Stimulated activated naive CD8-positive, alpha-beta T cell treated with anti-CD3 and anti-CD28 coated beads, Interleukin-15, amount 100 ng/mL, for 72 hours (primary cell): Measurements from ENCODE around the gene ARHGAP15.

Source experiments
- ATAC-seq: fragments of 150-1000 bp; cut with Tn5 transposase; 2 replicates; pipeline ENCODE4 v1.10.0; 2021; ENCODE audit warnings: mild to moderate bottlenecking, moderate library complexity
- DNase-seq, 2 donors: peaks; one replicate each; pipeline ENCODE4 v3.0.0; 2021 to 2022
- H3K27ac Mint-ChIP-seq, 2 donors: one replicate each; pipeline ENCODE4 v1.8.0; 2022; ENCODE audit warnings: mild to moderate bottlenecking in 2 of 2, mixed read lengths in 2 of 2, moderate library complexity in 2 of 2
- H3K27me3 Mint-ChIP-seq: one replicate; pipeline ENCODE4 v1.8.0; 2022; ENCODE audit warnings: mixed read lengths
- H3K4me1 Mint-ChIP-seq: one replicate; pipeline ENCODE4 v1.8.0; 2022; ENCODE audit warnings: mild to moderate bottlenecking, mixed read lengths
- H3K4me3 Mint-ChIP-seq, 2 donors: one replicate each; pipeline ENCODE4 v1.8.0; 2022; ENCODE audit warnings: mild to moderate bottlenecking in 2 of 2, mixed read lengths in 2 of 2, moderate library complexity in 1 of 2
- H3K9me3 Mint-ChIP-seq, 2 donors: one replicate each; pipeline ENCODE4 v1.8.0; 2022; ENCODE audit warnings: mixed read lengths in 2 of 2

The ARHGAP15 gene

DNA sequence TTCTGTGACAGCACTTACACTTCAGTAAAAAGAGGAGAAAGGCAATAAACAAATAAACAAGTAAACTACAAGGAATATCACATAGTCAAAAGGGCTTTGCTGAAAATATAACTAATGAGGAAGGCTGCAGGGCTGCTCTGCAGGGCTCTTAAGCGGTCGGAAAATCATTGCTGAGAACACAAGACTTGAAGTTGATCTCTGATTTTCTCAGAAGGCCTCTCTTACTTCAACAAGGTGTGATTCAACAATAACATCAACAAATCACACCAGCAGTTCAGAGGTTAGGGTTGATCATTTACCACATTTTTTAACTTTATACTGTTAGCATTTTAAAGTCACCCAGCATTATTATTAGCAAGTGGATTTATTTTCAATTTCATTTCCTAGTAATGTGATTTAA is 215.6 kb downstream of the ARHGAP15 start:
- Mint-ChIP-seq H3K4me3 (no peak overlapping the region), H3K27me3 (no peaks in the 10 kb centered on the region), H3K9me3 (no peaks in the 10 kb centered on the region), H3K27ac (no peak overlapping the region), H3K4me1 (peaks cover 11% of the 10 kb centered on the region)
- no peak for DNase-seq
- no peak for ATAC-seq

DNA sequence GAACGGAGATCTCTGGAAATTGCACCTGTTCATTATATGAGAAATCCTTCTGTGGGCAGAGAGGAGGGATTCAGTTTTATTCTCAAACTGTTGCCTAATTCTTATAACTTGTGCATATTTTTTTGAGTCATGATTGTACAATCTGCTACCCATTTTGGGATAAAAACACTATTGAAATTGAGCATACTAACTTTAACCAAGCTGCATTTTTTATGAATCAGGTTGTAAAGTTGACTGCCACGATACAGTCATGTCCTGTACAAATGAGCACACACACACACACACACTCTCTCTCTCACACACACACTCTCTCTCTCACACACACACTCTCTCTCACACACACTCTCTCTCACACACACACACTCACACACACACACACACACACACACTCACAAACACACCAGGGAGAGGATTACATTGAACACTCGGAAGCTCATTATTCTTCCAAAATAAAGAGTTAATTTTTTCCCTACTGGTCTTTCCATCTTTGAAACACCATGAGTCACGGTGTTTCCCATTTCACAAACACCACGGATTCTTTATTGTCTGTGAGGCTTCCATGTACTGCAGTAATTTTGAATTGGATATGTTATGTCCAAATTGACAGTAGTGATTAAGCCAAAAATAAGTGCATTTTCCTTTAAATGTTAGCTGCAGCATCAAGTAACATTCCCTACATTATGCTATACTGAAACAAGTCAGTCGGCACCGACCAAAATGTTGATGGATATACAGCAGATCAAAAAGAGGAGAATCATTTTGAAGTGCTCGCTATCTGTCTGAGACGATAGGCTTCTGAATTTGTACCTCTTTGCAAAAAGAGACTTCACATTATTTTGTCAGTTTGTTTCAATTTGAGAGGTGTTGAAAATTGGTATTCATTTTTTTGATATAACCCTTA is 216.9 kb downstream of the ARHGAP15 start:
- Mint-ChIP-seq H3K9me3 (no peaks in the 10 kb centered on the region), H3K4me1 (peaks cover 11% of the 10 kb centered on the region), H3K4me3 (no peak overlapping the region), H3K27ac (no peak overlapping the region), H3K27me3 (no peaks in the 10 kb centered on the region)
- no peak for ATAC-seq
- no peak for DNase-seq

DNA sequence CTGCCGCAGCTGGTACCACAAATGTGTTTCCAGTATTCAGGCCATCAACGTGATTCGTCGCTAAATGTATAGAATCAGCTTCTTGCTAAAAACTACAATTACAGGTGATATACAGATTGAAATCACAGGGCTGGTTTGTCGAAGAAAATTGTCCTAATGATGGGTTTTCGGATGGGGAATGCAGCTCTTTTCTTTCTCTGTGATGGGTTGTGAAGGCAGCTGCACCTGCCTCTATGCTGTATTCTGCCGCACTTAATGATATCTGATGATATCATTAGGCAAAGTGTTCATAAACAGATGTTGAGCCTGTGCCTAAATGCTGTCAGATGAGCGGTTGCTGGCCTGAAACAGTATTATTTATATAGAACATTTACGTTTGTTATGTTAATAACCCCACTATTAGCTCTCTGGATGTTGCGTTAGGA is 218.1 kb downstream of the ARHGAP15 start:
- Mint-ChIP-seq H3K4me3 (no peak overlapping the region), H3K9me3 (no peaks in the 10 kb centered on the region), H3K27ac (no peak overlapping the region), H3K27me3 (no peaks in the 10 kb centered on the region), H3K4me1 (peaks cover 11% of the 10 kb centered on the region)
- DNase-seq (no peak), ATAC-seq (no peak)

DNA sequence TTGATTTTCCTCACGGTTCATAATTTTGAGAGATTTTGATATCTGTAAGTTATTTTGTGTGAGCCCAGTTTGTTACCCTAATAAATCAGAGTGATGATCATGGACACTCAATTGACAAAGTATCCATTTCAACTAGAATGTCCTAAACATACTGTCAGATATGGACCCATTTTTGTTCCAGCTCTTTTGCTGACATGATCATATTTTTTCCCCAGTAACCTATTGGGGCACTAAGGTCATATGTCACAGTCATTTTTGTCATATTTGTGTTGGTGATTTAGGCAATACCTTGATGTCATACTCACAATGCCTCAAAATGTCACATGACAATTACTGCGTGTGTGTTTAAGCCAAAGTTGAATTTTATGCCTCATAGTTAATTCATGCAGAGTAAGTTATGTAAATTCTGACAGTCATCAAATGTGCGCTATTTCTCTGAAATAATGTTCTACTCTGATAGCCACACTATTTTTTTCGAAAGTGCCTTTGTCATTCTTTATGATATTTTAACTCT is 218.7 kb downstream of the ARHGAP15 start:
- Mint-ChIP-seq H3K4me3 (no peak overlapping the region), H3K27me3 (no peaks in the 10 kb centered on the region), H3K27ac (no peak overlapping the region), H3K4me1 (peaks cover 8% of the 10 kb centered on the region), H3K9me3 (no peaks in the 10 kb centered on the region)
- DNase-seq (no peak), ATAC-seq (no peak)

DNA sequence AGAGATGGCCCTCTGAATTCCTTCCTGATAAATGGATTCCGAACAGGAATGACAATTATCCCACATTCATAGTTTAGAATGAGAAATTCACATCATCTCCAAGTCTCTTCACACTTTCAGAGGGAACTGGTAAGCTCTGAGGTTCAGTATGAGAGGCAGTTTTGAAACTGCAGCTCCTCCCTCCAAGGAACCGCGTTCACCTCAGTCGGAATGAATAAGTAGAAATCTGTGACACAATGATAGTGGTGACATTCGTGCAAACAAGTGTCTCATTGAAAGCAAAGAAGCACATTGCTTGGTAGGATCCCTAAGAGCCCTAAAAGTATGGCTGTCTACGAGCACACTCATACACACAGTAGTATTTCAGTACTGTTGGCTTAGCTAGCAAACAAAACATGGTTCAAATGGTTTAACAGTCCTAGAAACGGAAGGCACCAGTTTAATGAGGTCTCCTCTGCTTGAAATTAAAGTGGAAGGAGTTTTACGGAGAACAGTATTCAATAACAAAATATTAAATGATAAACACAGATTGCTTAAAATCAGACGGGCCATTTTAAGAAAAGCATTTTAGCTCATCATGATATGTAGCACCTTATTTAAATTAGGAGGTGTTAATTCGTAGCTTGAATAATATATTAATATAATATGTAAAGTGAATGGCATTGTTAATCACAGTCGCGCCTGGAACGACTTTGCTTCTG is 225.0 kb downstream of the ARHGAP15 start:
- no peaks in the 10 kb centered on the region for H3K9me3 Mint-ChIP-seq
- no peaks in the 10 kb centered on the region for H3K4me1 Mint-ChIP-seq
- no peak overlapping the region for H3K27ac Mint-ChIP-seq
- no peak for ATAC-seq
- no peak for DNase-seq
- no peaks in the 10 kb centered on the region for H3K27me3 Mint-ChIP-seq
- no peak overlapping the region for H3K4me3 Mint-ChIP-seq

- no peak overlapping the region for H3K27ac Mint-ChIP-seq
- no peak overlapping the region for H3K4me3 Mint-ChIP-seq
Measured at GRCh38 chr2:143355870-143356269, 226.7 kb downstream of the ARHGAP15 start.

GRCh38 chr2:143356336-143356735 is 227.1 kb downstream of the ARHGAP15 start:
- H3K4me1 Mint-ChIP-seq = no peaks in the 10 kb centered on the region

More at GRCh38 chr2:143355870-143356269, 226.7 kb downstream of the ARHGAP15 start:
- Mint-ChIP-seq H3K4me1 (no peaks in the 10 kb centered on the region), H3K27me3 (no peaks in the 10 kb centered on the region), H3K9me3 (no peaks in the 10 kb centered on the region)
- DNase-seq = no peak
- ATAC-seq = no peak

DNA sequence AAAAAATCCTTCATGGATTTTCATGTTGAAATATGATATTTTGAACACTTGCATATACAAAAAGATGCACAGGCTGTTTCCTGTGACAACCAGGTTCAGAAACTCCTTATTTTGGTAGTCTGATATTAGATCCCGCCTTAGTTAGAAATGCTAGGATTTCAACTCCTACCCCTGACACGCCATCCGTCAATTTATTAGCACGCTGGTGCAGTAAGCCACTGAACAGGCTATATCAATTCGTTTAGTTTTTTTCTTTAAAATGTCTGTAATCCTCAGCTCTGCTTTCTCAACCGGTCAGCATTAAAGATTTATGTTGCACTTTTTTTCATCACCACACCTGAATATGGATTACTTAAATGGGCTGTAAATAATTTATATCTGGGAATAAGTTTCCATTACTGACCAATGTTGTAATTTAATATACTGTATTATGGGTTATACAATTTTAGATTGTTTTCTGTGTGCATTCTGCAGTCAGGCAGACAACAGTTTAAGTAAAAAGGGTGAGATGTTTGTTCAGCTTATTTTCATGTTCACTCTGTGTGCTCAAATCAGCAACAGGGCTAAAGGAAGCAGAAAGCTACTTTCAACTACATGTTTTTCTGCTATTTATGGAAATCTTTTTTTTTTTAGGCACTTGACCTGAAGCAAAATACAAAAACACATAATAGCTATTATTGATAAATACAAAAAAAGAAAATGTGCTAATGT is 227.7 kb downstream of the ARHGAP15 start:
- ATAC-seq = no peak
- no peaks in the 10 kb centered on the region for H3K4me1 Mint-ChIP-seq
- H3K27ac Mint-ChIP-seq = no peak overlapping the region
- no peaks in the 10 kb centered on the region for H3K9me3 Mint-ChIP-seq
- DNase-seq = no peak
- no peak overlapping the region for H3K4me3 Mint-ChIP-seq
- no peaks in the 10 kb centered on the region for H3K27me3 Mint-ChIP-seq

More at GRCh38 chr2:143356336-143356735, 227.1 kb downstream of the ARHGAP15 start:
- H3K27ac Mint-ChIP-seq = no peak overlapping the region
- DNase-seq = no peak
- H3K27me3 Mint-ChIP-seq = no peaks in the 10 kb centered on the region
- no peaks in the 10 kb centered on the region for H3K9me3 Mint-ChIP-seq
- H3K4me3 Mint-ChIP-seq = no peak overlapping the region
- no peak for ATAC-seq

GRCh38 chr2:143357966-143358365 is 228.7 kb downstream of the ARHGAP15 start:
- H3K4me1 Mint-ChIP-seq = no peaks in the 10 kb centered on the region
- ATAC-seq (no peak), DNase-seq (no peak)
- no peak overlapping the region for H3K4me3 Mint-ChIP-seq
- no peaks in the 10 kb centered on the region for H3K27me3 Mint-ChIP-seq
- no peak overlapping the region for H3K27ac Mint-ChIP-seq
- H3K9me3 Mint-ChIP-seq = no peaks in the 10 kb centered on the region

- Mint-ChIP-seq H3K27me3 (no peaks in the 10 kb centered on the region), H3K27ac (no peak overlapping the region)
- ATAC-seq = no peak
Measured at GRCh38 chr2:143361346-143361745, 232.1 kb downstream of the ARHGAP15 start.

DNA sequence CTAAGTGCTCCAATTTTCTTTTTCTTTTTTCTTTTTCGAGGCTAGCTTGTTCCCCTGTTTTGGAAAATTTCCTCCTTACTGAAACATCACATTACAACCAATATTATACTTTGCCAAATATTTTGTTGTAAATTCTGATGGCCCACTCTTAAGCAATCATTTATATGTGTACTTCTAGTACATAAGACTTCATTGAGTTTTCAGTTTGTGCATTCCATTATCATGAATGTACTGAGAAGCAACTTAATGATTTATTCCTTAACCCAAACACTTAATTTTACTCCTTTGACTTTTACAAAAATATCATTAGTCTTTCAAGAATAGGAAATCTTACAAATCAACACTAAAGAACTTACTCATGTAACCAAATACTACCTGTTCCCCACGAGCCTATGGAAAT is 242.4 kb downstream of the ARHGAP15 start:
- DNase-seq = no peak
- H3K27me3 Mint-ChIP-seq = no peaks in the 10 kb centered on the region
- no peak overlapping the region for H3K27ac Mint-ChIP-seq
- H3K4me1 Mint-ChIP-seq = peaks cover 7% of the 10 kb centered on the region
- H3K9me3 Mint-ChIP-seq = no peaks in the 10 kb centered on the region
- ATAC-seq = no peak
- H3K4me3 Mint-ChIP-seq = no peak overlapping the region

More at GRCh38 chr2:143361346-143361745, 232.1 kb downstream of the ARHGAP15 start:
- Mint-ChIP-seq H3K4me3 (no peak overlapping the region), H3K4me1 (no peaks in the 10 kb centered on the region), H3K9me3 (no peaks in the 10 kb centered on the region)
- no peak for DNase-seq

DNA sequence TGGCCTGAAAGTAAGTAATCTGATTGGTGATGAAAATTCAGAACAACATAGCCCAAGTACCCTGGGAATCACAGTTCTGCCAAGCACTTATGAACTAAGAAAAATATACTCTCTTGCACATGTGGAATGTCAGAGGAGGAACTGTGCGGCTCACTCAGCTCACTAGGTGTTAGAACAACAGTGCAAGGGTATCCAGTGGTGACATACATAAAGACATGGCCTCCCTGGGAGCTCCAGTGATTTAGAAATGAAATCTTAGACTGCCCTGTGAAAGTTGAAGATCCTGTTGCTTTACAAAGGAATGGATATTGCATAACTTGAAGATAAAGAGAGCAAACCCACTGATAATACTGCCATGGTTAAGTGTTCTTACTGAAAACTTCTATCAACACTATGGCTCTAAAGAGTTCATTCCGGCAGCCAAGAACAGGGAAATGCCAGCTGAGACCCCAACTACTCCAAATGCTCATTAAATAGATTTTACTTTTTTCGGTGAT is 246.2 kb downstream of the ARHGAP15 start:
- DNase-seq (no peak), ATAC-seq (no peak)
- Mint-ChIP-seq H3K27ac (no peak overlapping the region), H3K4me3 (no peak overlapping the region), H3K9me3 (no peaks in the 10 kb centered on the region), H3K4me1 (peaks cover 7% of the 10 kb centered on the region), H3K27me3 (no peaks in the 10 kb centered on the region)

DNA sequence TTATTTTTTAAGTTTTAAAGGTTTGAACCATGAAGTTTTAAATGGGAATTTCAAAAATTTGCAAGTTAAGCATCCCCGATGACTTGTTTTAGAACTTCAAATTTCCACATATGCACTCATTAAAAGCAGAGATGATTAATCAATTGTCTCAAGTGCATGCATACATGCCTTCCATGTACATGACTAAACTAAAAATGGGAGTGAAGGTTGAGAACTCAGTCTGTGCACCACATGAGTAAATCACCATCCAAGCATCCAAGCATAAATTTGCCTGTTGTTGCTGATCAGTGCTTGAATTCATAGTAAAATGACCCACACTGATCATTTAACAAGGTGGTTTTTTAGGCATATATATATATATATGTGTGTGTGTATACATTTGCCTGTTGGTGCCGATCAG is 249.8 kb downstream of the ARHGAP15 start:
- H3K4me1 Mint-ChIP-seq = peaks cover 7% of the 10 kb centered on the region
- no peaks in the 10 kb centered on the region for H3K27me3 Mint-ChIP-seq
- no peak for DNase-seq
- H3K9me3 Mint-ChIP-seq = no peaks in the 10 kb centered on the region
- no peak overlapping the region for H3K4me3 Mint-ChIP-seq
- no peak for ATAC-seq
- no peak overlapping the region for H3K27ac Mint-ChIP-seq

- Mint-ChIP-seq H3K27me3 (no peaks in the 10 kb centered on the region), H3K4me1 (peaks cover 7% of the 10 kb centered on the region), H3K27ac (no peak overlapping the region), H3K9me3 (no peaks in the 10 kb centered on the region), H3K4me3 (no peak overlapping the region)
- ATAC-seq = no peak
- no peak for DNase-seq
Measured at GRCh38 chr2:143379955-143380354, 250.7 kb downstream of the ARHGAP15 start.

GRCh38 chr2:143382573-143382972 is 253.4 kb downstream of the ARHGAP15 start:
- Mint-ChIP-seq H3K4me1 (no peaks in the 10 kb centered on the region), H3K4me3 (no peak overlapping the region), H3K27me3 (no peaks in the 10 kb centered on the region), H3K27ac (no peak overlapping the region), H3K9me3 (no peaks in the 10 kb centered on the region)
- ATAC-seq (no peak), DNase-seq (no peak)
